GM18870 (cell line): Measurements from ENCODE around the gene TMC6.
"Not testable (repeated sequence)": the region's sequence is repeated elsewhere in the genome, so short reads cannot be mapped to it uniquely, and the experiment has no call there.

Experiments
- ATAC-seq: cut with Tn5 transposase; IDR thresholded peaks from one replicate; pipeline ENCODE4 v1.9.1; 2021; ENCODE audit warnings: moderate library complexity; ENCODE audit not compliant: unreplicated experiment

Gene TMC6

DNA sequence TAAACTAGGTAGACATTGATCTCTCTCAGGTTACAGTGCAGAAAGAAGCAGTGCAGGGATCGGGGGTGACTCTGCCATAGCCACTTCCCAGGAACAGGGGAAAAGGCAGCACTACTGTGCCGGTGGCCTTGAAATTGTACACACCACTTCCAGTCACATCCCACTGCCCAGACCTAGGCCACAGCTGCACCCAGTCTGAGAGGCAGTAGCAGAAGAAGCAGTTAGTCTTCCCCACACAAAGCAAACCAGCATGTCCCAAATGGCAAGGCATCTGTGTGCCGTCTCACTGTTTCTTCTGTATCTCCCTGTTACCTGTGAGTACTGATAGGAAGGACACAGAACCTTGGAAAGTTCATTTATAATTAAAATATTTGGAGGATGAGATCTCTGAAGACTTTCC lies 47.0 kb downstream of the TMC6 start:
- ATAC-seq: no peak

DNA sequence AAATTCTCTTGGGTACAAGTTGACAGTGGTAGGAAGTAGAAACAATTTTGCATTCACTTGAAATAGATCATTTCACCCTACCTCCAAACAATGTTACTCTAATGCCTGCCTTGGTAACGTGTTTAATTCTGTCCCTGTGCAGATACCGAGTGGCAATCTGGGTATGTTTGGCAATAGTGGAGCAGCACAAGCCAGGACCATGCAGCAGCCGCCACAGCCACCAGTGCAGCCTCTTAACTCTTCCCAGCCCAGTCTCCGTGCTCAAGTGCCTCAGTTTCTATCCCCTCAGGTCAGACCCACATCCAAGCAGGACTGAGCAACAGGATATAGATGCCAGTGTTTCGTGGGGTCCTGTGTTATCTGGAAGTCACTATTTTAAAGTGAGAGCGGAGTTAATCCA lies 49.3 kb downstream of the TMC6 start:
- no peak for ATAC-seq

DNA sequence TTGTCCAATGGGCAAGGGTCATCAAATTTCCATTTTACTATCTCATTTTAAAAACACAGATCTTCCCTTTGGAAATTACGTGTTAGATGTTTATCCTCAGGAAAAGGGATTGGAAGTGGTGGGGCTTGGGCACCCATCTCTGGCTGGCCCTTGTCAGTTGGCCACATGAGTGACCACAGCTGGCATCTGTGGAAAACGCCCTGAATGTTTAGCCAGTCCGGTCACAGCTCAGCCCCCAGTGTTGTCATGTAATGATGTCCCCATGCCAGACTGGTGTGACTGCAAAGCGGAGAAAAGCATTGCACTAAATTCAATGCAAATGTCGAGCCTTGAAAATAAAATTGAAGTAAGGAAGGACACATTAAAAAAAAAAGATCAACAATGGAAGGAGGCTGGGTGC lies 53.0 kb downstream of the TMC6 start:
- ATAC-seq: no peak

DNA sequence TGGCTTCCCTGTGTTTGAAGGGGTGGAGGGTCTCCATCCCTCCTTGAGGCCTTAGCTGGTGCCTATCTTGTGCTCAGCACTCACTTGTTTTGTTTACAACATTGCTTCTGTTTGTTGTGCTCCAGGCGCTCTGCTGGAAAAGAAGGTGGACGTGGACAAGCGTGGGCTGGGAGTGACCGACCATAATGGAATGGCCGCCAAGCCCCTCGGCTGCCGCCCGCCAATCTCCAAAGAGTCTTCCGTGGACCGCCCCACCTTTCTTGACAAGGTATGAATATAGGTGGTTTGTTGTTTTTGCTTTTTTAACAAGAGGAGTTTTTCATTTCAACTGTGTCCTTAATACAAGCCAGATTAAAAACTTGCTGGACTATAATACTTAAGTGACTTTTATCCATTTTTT lies 53.5 kb downstream of the TMC6 start:
- ATAC-seq: no peak

DNA sequence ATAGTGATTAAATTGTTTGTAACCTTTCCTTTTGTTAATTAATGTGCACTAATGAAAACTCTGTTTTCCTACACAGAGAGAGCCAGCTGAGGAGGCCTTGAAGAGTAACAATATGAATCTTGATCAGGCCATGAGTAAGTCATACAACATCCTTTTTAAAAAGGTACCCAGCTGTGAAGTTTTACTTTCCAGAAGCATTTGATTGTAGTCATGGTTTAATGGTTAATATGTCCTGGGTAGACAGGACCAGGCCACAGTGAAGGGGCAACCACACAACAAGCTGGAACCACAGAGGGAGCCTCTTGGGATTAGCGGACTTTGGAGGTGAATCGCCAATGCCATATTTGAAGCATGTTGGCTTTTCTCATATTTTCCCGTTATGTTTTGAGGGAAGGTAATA lies 55.6 kb downstream of the TMC6 start:
- no peak for ATAC-seq

DNA sequence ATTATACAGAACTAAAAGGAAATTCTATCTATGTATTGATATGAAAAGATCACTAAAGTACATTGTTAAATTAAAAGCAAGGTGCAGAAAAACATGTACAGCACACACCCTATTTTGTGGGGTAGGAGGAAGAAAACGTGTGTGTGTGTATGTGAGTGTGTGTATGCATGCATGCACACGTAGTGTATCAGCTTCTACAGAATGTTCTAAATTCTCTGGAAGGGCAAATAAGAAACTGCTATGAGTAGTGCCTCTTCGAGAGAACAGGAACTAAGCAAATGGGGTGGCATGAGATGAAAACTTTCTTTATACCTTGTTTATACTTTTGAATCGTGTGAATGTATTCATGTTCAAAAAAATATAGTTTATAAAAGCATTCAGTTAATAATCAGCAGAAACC lies 58.9 kb downstream of the TMC6 start:
- ATAC-seq: no peak

DNA sequence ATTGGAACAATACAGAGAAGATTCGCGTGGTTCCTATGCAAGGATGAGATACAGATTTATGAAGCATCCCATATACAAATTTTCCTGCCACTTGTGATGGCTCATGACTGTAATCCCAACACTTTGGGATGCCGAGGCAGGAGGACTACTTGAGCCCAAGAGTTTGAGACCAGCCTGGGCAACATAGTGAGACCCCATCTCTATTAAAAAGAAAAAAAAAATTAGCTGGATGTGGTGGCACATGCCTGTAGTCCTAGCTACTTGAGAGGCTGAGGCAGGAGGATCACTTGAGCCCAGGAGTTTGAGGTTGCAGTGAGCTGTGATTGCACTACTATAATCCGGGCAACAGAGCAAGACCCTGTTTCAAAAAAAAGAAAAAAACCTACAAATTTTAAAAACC lies 61.6 kb downstream of the TMC6 start:
- not testable (repeated sequence) for ATAC-seq

DNA sequence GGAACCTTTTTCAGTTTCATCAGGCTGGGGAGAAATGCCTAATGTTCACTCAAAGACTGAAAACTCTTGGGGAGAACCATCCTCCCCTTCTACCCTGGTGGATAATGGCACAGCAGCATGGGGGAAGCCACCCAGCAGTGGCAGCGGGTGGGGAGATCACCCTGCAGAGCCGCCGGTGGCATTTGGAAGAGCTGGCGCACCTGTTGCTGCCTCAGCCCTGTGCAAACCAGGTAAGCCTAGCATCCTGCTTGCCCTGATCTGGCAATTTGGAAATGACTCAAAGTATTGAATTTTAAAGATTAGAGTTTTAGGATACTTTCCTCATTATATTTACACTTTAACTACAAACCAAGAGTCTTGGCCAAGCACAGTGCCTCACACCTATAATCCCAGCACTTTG lies 63.8 kb downstream of the TMC6 start:
- ATAC-seq: no peak

DNA sequence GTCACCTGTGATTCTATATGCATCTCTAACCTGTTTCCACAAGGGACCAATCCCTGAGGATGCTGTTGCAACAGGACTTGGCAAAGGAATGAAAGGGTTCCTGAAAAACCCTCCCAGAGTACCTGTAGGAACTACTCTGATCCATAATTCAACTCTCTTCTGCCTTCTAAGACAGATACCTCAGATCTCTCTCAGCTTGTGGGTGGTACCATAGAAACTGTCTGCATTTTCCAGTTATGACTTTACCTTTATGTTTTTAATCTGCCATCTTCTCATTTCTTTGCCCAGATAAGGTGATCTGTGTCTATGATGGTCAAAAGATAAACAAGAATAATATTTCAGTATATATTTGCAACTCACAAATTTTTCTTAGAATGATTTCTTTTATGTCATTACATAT lies 65.1 kb downstream of the TMC6 start:
- no peak for ATAC-seq

DNA sequence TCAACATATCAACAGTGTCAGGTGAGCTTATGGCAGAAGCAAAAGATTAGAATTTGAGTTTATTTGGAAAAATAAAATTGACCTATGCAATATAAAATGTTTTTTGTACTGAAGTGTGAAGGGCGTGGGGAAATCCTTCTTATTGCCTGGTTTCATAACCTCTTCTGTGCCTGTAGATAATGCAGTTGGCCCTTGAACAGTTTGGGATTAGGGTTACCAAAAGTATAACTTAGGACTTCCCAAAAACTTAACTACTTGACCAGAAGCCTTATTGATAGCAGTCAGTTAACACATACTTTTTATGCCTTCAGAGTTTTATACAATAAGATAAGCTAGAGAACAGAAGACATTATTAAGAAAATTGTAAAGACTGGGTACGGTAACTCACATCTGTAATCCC lies 66.0 kb downstream of the TMC6 start:
- no peak for ATAC-seq
